Heart right ventricle (tissue), 16 donors: ENCODE measurements around the gene MYO1F. TPM values are rescaled to one million over a fixed set of nuclear protein-coding genes. Genes with fewer than 3 reads are reported as not detected.

ENCODE experiments used
- ATAC-seq, 8 donors: fragments of 200-7000 bp; cut with Tn5 transposase; one replicate each; pipeline ENCODE4 v1.9.1; 2020; ENCODE audit warnings: mild to moderate bottlenecking in 8 of 8, moderate library complexity in 8 of 8, moderate number of reproducible peaks in 1 of 8
- DNase-seq, 2 donors: peaks; one replicate each; pipeline ENCODE4 v3.0.0-alpha.2; 2020
- H3K27ac ChIP-seq, 10 donors: fragments of 200-600 bp; sonication (generic) in 2 of 10; one replicate each; pipeline versions ENCODE4 v1.5.0 to v1.8.0; 2020 to 2022; ENCODE audit warnings: mild to moderate bottlenecking in 3 of 10
- H3K27me3 ChIP-seq, 7 donors: fragments of 200-600 bp; one replicate each; pipeline ENCODE4 v1.8.0; 2021 to 2022; ENCODE audit warnings: mild to moderate bottlenecking in 2 of 7
- H3K36me3 ChIP-seq, 9 donors: fragments of 200-600 bp; sonication (generic) in 1 of 9; one replicate each; pipeline versions ENCODE4 v1.5.0 to v1.8.0; 2020 to 2022; ENCODE audit warnings: mild to moderate bottlenecking in 2 of 9
- H3K4me1 ChIP-seq, 9 donors: fragments of 200-600 bp; sonication (generic) in 1 of 9; one replicate each; pipeline versions ENCODE4 v1.5.0 to v1.8.0; 2020 to 2022; ENCODE audit warnings: mild to moderate bottlenecking in 4 of 9
- H3K4me3 ChIP-seq, 10 donors: fragments of 200-600 bp; sonication (generic) in 2 of 10; one replicate each; pipeline versions ENCODE4 v1.5.0 to v1.8.0; 2020 to 2022; ENCODE audit warnings: mild to moderate bottlenecking in 7 of 10, moderate library complexity in 2 of 10
- H3K9me3 ChIP-seq, 11 donors: fragments of 200-600 bp in 10 of 11; sonication (generic) in 2 of 11; one replicate each; pipeline versions ENCODE4 v1.5.0 to v1.8.0; 2013 to 2022; ENCODE audit warnings: mild to moderate bottlenecking in 2 of 11, control low read depth in 1 of 11, moderate library complexity in 1 of 11
- WGBS, 2 donors: extraction: QIAGEN DNeasy Blood & Tissue Kit; methylation state at CpG; one replicate each; pipeline ENCODE4 v1.1.7; 2013; ENCODE audit warnings: inconsistent platforms in 1 of 2; 5-methylcytosine and 5-hydroxymethylcytosine counted together
- intact Hi-C, 10 donors: fragments of 100-400 bp; cut with DNase I; formaldehyde crosslinking; loops; one replicate each; pipeline versions ENCODE4 v1.11.1 to v1.14.2; 2022
- polyA plus RNA-seq, 2 donors: library from polyadenylated mRNA; stranded (reverse); fragments of 200-250 nt; gene quantifications; one replicate each; pipeline ENCODE4 v1.2.3, GENCODE V29; 2013
- total RNA-seq, 10 donors: library from RNA; stranded (reverse); fragmentation: NEBNext Ultra II Directional in 3 of 10; extraction: Animal tissue kit (Norgen Biotek cat#: 25700) in 3 of 10; gene quantifications; one replicate each; pipeline versions ENCODE4 v1.2.1 to v1.2.4, GENCODE V29; 2021 to 2023
- TF ChIP-seq, protein P1 (sequence below), 9 donors: fragments of 200-600 bp; sonication (generic) in 2 of 9; IDR thresholded peaks; one replicate each; pipeline versions ENCODE4 v1.5.0 to v1.8.0; 2021 to 2022; ENCODE audit warnings: antibody characterized with exemption in 9 of 9, mild to moderate bottlenecking in 5 of 9, moderate library complexity in 1 of 9
- donor health status: Arrhythmogenic right ventricular cardiomyopathy.
- donor health status: ischemic (EF 13 %, LVEDD 7.1; RV severe dilation, severe dysfunction).
- donor health status: healthy with polysubstance abuse.
- donor health status: DM: no; HTN: yes; CAD: no.
- donor health status: DM: no; HTN: no; CAD: no.
- donor health status: ischemic (EF 25% LVEDD 6.9; RV normal size, moderate dysfunction).
- donor health status: ischemic (EF 25% LVEDD 5.7; RV mildly dilated, moderate dysfunction).
- donor health status: healthy.
- donor health status: DM: yes; HTN: yes; CAD: no.
- donor health status: Ischemic cardiomyopathy.
- donor health status: ischemic (EF 35%, LVEDD 5.7; RV mildly dilated, moderate dysfunction).
- donor health status: nonischemic (EF 11% LVEDD 7.7; RV severe dilation, severe dysfunction).
- donor health status: DM: yes; HTN: yes; CAD: no.
- donor health status: PGD.
- donor health status: ischemic (EF 29% LVEDD 5.4; RV normal size, mild dysfunction).
- donor health status: nonischemic (EF 23%, LVEDD 6.1; RV moderate dilation, normal function).

MYO1F gene
- total and polyA plus RNA-seq, 12 donors: 2.0 to 25.7 (median 6.5) TPM

- peaks cover 0 to 100% (median 51%) of the 10 kb centered on the region in 9 donors for H3K36me3 ChIP-seq
- H3K9me3 ChIP-seq: no peaks in the 10 kb centered on the region
- H3K27me3 ChIP-seq: no peaks in the 10 kb centered on the region
- ATAC-seq (no peak), DNase-seq (no peak)
- peak overlapping the region in 3 of 10 donors; percentile 0 to 66 (median 31) for H3K27ac ChIP-seq
- H3K4me1 ChIP-seq: peaks cover 6 to 57% (median 37%) of the 10 kb centered on the region in 9 donors
- H3K4me3 ChIP-seq: no peak overlapping the region
- WGBS, 2 donors: 72 to 85% methylated on average over 6 of the region's 6 CpGs
- TF ChIP-seq, protein P1, sequence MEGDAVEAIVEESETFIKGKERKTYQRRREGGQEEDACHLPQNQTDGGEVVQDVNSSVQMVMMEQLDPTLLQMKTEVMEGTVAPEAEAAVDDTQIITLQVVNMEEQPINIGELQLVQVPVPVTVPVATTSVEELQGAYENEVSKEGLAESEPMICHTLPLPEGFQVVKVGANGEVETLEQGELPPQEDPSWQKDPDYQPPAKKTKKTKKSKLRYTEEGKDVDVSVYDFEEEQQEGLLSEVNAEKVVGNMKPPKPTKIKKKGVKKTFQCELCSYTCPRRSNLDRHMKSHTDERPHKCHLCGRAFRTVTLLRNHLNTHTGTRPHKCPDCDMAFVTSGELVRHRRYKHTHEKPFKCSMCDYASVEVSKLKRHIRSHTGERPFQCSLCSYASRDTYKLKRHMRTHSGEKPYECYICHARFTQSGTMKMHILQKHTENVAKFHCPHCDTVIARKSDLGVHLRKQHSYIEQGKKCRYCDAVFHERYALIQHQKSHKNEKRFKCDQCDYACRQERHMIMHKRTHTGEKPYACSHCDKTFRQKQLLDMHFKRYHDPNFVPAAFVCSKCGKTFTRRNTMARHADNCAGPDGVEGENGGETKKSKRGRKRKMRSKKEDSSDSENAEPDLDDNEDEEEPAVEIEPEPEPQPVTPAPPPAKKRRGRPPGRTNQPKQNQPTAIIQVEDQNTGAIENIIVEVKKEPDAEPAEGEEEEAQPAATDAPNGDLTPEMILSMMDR (IDR thresholded peaks at IDR 0.05): no peak
- intact Hi-C loops: no loop called here
Observed at GRCh38 chr19:8473648-8474476, 103.4 kb downstream of the MYO1F start.

Other genes starting within 250 kb of the MYO1F start
- gene KANK3, start 234.2 kb downstream of the MYO1F start, total RNA-seq: 10 to 100 TPM; 10.2 to 26.1 (median 16.7) TPM
- gene KANK3, start 234.2 kb downstream of the MYO1F start, polyA plus RNA-seq: 10 to 100 TPM; 23.8 to 34.0 TPM
- gene ANGPTL4, start 213.3 kb downstream of the MYO1F start, total RNA-seq: 100 to 1,000 TPM in 1 of 10 donors, 10 to 100 TPM in 1, 1 to 10 TPM in 8; 1.5 to 154 (median 4.5) TPM
- 10 to 100 TPM; 11.3 to 28.7 TPM for gene ANGPTL4, start 213.3 kb downstream of the MYO1F start, polyA plus RNA-seq
- gene RAB11B, start 187.1 kb downstream of the MYO1F start, total RNA-seq: 100 to 1,000 TPM; 140 to 178 (median 159) TPM
- 100 to 1,000 TPM; 111 to 112 TPM for gene RAB11B, start 187.1 kb downstream of the MYO1F start, polyA plus RNA-seq
- 100 to 1,000 TPM in 1 of 10 donors, 10 to 100 TPM in 9; 70.4 to 104 (median 90.8) TPM for gene MARCHF2, start 164.1 kb downstream of the MYO1F start, total RNA-seq
- gene MARCHF2, start 164.1 kb downstream of the MYO1F start, polyA plus RNA-seq: 10 to 100 TPM; 49.2 to 67.5 TPM
- gene HNRNPM, start 132.5 kb downstream of the MYO1F start, total RNA-seq: 100 to 1,000 TPM in 2 of 10 donors, 10 to 100 TPM in 8; 87.4 to 127 (median 93.9) TPM
- gene HNRNPM, start 132.5 kb downstream of the MYO1F start, polyA plus RNA-seq: 100 to 1,000 TPM in 1 of 2 donors, 10 to 100 TPM in 1; 48.5 to 123 TPM
- gene PRAM1, start 74.8 kb downstream of the MYO1F start, total RNA-seq: 1 to 10 TPM in 2 of 10 donors, under 1 TPM in 8; 0.28 to 3.2 (median 0.52) TPM
- gene PRAM1, start 74.8 kb downstream of the MYO1F start, polyA plus RNA-seq: under 1 TPM; 0.36 to 0.66 TPM
- gene ZNF414, start 63.3 kb downstream of the MYO1F start, total RNA-seq: 10 to 100 TPM; 11.7 to 20.9 (median 17.1) TPM
- 10 to 100 TPM; 19.7 to 34.3 TPM for gene ZNF414, start 63.3 kb downstream of the MYO1F start, polyA plus RNA-seq
- 10 to 100 TPM in 4 of 10 donors, 1 to 10 TPM in 6; 2.7 to 12.6 (median 7.1) TPM for gene ADAMTS10, start 33.3 kb upstream of the MYO1F start, total RNA-seq
- 10 to 100 TPM in 1 of 2 donors, 1 to 10 TPM in 1; 9.1 to 34.5 TPM for gene ADAMTS10, start 33.3 kb upstream of the MYO1F start, polyA plus RNA-seq
- gene NFILZ, start 53.2 kb upstream of the MYO1F start, total RNA-seq: not detected
- gene NFILZ, start 53.2 kb upstream of the MYO1F start, polyA plus RNA-seq: not detected
- not detected for gene ACTL9, start 121.4 kb upstream of the MYO1F start, total RNA-seq
- gene ACTL9, start 121.4 kb upstream of the MYO1F start, polyA plus RNA-seq: not detected
- gene OR2Z1, start 144.2 kb upstream of the MYO1F start, total RNA-seq: not detected
- gene OR2Z1, start 144.2 kb upstream of the MYO1F start, polyA plus RNA-seq: not detected